Measurements from ENCODE around the gene NKAIN2. TPM values are rescaled to one million over a fixed set of nuclear protein-coding genes. Genes with fewer than 3 reads are reported as not detected.
A peak's percentile ranks its signal among the peaks of the same experiment; 100 is the strongest.

The NKAIN2 gene
- total and polyA plus RNA-seq, 7 donors, result 0.08 to 13.5 (median 1.1) TPM

GRCh38 chr6:124791156-124791555 is 987.5 kb downstream of the NKAIN2 start:
- no peak for ATAC-seq
- no peaks in the 10 kb centered on the region for H3K9me3 ChIP-seq
- DNase-seq, result no peak
- H3K36me3 ChIP-seq (ENCODE audit: insufficient read depth in 1 of 2, low read depth in 1 of 2), result peaks cover 0 to under 1% of the 10 kb centered on the region in 2 donors
- H3K27ac ChIP-seq, result no peak overlapping the region
- no peak for TF ChIP-seq CTCF (IDR thresholded peaks at IDR 0.05)
- H3K4me1 ChIP-seq, result no peaks in the 10 kb centered on the region
- no peaks in the 10 kb centered on the region for H3K27me3 ChIP-seq (ENCODE audit: insufficient read depth in 3 of 3, low read length in 2 of 3)
- WGBS, 3 donors, result 82 to 88% (median 87%) methylated on average over 2 of the region's 2 CpGs
- intact Hi-C loops (cut with DNase I), result loop anchor here in 1 of 2 donors (10.0 kb wide), 2 partner anchors 986 to 1016 kb away; partner anchors contain the start of gene NKAIN2
- H3K4me3 ChIP-seq, result no peak overlapping the region

GRCh38 chr6:124792386-124792785 is 988.7 kb downstream of the NKAIN2 start:
- Histone ChIP-seq H3K4me1 (no peaks in the 10 kb centered on the region), H3K4me3 (no peak overlapping the region), H3K9me3 (no peaks in the 10 kb centered on the region), H3K36me3 (ENCODE audit: insufficient read depth in 1 of 2, low read depth in 1 of 2) (no peaks in the 10 kb centered on the region), H3K27me3 (ENCODE audit: insufficient read depth in 3 of 3, low read length in 2 of 3) (no peaks in the 10 kb centered on the region), H3K27ac (no peak overlapping the region)
- DNase-seq, result no peak
- 83 to 86% (median 83%) methylated on average over 2 of the region's 2 CpGs for WGBS, 3 donors
- no peak for TF ChIP-seq CTCF (IDR thresholded peaks at IDR 0.05)
- ATAC-seq, result no peak
- intact Hi-C loops (cut with DNase I), result loop anchor here in 1 of 2 donors (10.0 kb wide), 2 partner anchors 988 to 1018 kb away; partner anchors contain the start of gene NKAIN2

- DNase-seq, result no peak
- intact Hi-C loops (cut with DNase I), result loop anchor here in 1 of 2 donors (10.0 kb wide), 2 partner anchors 989 to 1019 kb away; partner anchors contain the start of gene NKAIN2
- no peaks in the 10 kb centered on the region for H3K27me3 ChIP-seq (ENCODE audit: insufficient read depth in 3 of 3, low read length in 2 of 3)
- TF ChIP-seq CTCF (IDR thresholded peaks at IDR 0.05), result no peak
- ATAC-seq, result no peak
- H3K4me3 ChIP-seq, result no peak overlapping the region
- no peaks in the 10 kb centered on the region for H3K9me3 ChIP-seq
- no peaks in the 10 kb centered on the region for H3K4me1 ChIP-seq
- no peaks in the 10 kb centered on the region for H3K36me3 ChIP-seq (ENCODE audit: insufficient read depth in 1 of 2, low read depth in 1 of 2)
- H3K27ac ChIP-seq, result no peak overlapping the region
These were observed 989.7 kb downstream of the NKAIN2 start for GRCh38 chr6:124793398-124793797.

- Histone ChIP-seq H3K27me3 (ENCODE audit: insufficient read depth in 3 of 3, low read length in 2 of 3) (no peaks in the 10 kb centered on the region), H3K4me1 (no peaks in the 10 kb centered on the region), H3K4me3 (no peak overlapping the region), H3K27ac (no peak overlapping the region), H3K36me3 (ENCODE audit: insufficient read depth in 1 of 2, low read depth in 1 of 2) (no peaks in the 10 kb centered on the region), H3K9me3 (no peaks in the 10 kb centered on the region)
- WGBS, 3 donors, result 75 to 85% (median 80%) methylated on average over 4 of the region's 4 CpGs
- DNase-seq (peak in 1 of 2 donors; percentile 56), ATAC-seq (peak; percentile 68 to 91 (median 72))
- intact Hi-C loops (cut with DNase I), result loop anchor here in 1 of 2 donors (10.0 kb wide), 2 partner anchors 991 to 1021 kb away; partner anchors contain the start of gene NKAIN2
- peak; percentile 53 for TF ChIP-seq CTCF (IDR thresholded peaks at IDR 0.05)
These were observed 992.2 kb downstream of the NKAIN2 start for GRCh38 chr6:124795643-124796463.
